HepG2 (cell line): ENCODE data around the gene DYNLL2. TPM values are rescaled to one million over a fixed set of nuclear protein-coding genes. Genes with fewer than 3 reads are reported as not detected.

Experiments used
- AGO2 ChIP-seq: fragments of 200-400 bp; formaldehyde crosslinking; optimal IDR thresholded peaks from 2 replicates; pipeline ENCODE3; 2017; ENCODE audit warnings: mild to moderate bottlenecking, low read depth, low read length, moderate library complexity
- DMAP1 ChIP-seq: IDR thresholded peaks from 2 replicates; pipeline ENCODE4 v1.6.1; 2016
- DZIP1 ChIP-seq: sonication (generic); formaldehyde crosslinking; IDR thresholded peaks from 2 replicates; pipeline ENCODE4 v1.5.0; 2020; ENCODE audit warnings: mild to moderate bottlenecking, missing genetic modification reagents
- FOXA3 ChIP-seq: IDR thresholded peaks from 2 replicates; pipeline ENCODE4 v1.6.1; 2016; ENCODE audit warnings: missing genetic modification reagents, missing compliant biosample characterization
- FOXO4 ChIP-seq: sonication (generic); formaldehyde crosslinking; conservative IDR thresholded peaks from 2 replicates; pipeline ENCODE4 v1.8.1; 2023; ENCODE audit warnings: missing genetic modification reagents
- HNRNPLL ChIP-seq: fragments of 200-400 bp; formaldehyde crosslinking; IDR thresholded peaks from 2 replicates; pipeline ENCODE4 v1.6.1; 2017; ENCODE audit warnings: mild to moderate bottlenecking, low read depth, low read length; ENCODE audit not compliant: poor library complexity, severe bottlenecking
- IKZF4 ChIP-seq: sonication (generic); formaldehyde crosslinking; IDR thresholded peaks from 2 replicates; pipeline ENCODE4 v1.5.1; 2020; ENCODE audit warnings: borderline replicate concordance, mild to moderate bottlenecking, low read depth, missing genetic modification reagents; ENCODE audit errors: not compliant biosample characterization
- KAT8 ChIP-seq: IDR thresholded peaks from 2 replicates; pipeline ENCODE4 v1.6.1; 2016; ENCODE audit warnings: missing genetic modification reagents, missing compliant biosample characterization
- PHF8 ChIP-seq: sonication (generic); formaldehyde crosslinking; IDR thresholded peaks from 2 replicates; pipeline ENCODE4 v1.5.0; 2020; ENCODE audit warnings: missing genetic modification reagents
- SP4 ChIP-seq: sonication (generic); formaldehyde crosslinking; IDR thresholded peaks from 2 replicates; pipeline ENCODE4 v1.8.1; 2023; ENCODE audit warnings: mild to moderate bottlenecking, missing genetic modification reagents
- TBX2 ChIP-seq: sonication (generic); formaldehyde crosslinking; IDR thresholded peaks from 2 replicates; pipeline ENCODE4 v1.5.0; 2020; ENCODE audit warnings: missing genetic modification reagents, mild to moderate bottlenecking, borderline replicate concordance
- WIZ ChIP-seq: sonication (generic); formaldehyde crosslinking; IDR thresholded peaks from 2 replicates; pipeline ENCODE4 v1.5.1; 2020; ENCODE audit warnings: mild to moderate bottlenecking, missing genetic modification reagents
- ZBTB26 ChIP-seq: IDR thresholded peaks from 2 replicates; pipeline ENCODE4 v1.6.1; 2016; ENCODE audit warnings: missing compliant biosample characterization, missing genetic modification reagents, borderline replicate concordance
- ZFY ChIP-seq: sonication (generic); formaldehyde crosslinking; IDR thresholded peaks from 2 replicates; pipeline ENCODE4 v1.4.0; 2020; ENCODE audit warnings: missing genetic modification reagents
- ZNF121 ChIP-seq: sonication (generic); formaldehyde crosslinking; IDR thresholded peaks from 2 replicates; pipeline ENCODE4 v1.5.0; 2020; ENCODE audit warnings: mild to moderate bottlenecking, missing genetic modification reagents
- ZNF431 ChIP-seq: sonication (generic); formaldehyde crosslinking; IDR thresholded peaks from 2 replicates; pipeline ENCODE4 v1.9.0; 2022; ENCODE audit warnings: missing genetic modification reagents, low read depth, mild to moderate bottlenecking, borderline replicate concordance
- ZNF512 ChIP-seq: sonication (generic); formaldehyde crosslinking; IDR thresholded peaks from 2 replicates; pipeline ENCODE4 v1.4.0; 2020; ENCODE audit warnings: mild to moderate bottlenecking, missing genetic modification reagents
- ZNF570 ChIP-seq: sonication (generic); formaldehyde crosslinking; IDR thresholded peaks from 2 replicates; pipeline ENCODE4 v1.4.0; 2020; ENCODE audit warnings: mild to moderate bottlenecking, missing genetic modification reagents, borderline replicate concordance
- ZNF704 ChIP-seq: sonication (generic); formaldehyde crosslinking; IDR thresholded peaks from 2 replicates; pipeline ENCODE4 v1.8.1; 2023; ENCODE audit warnings: mild to moderate bottlenecking, inconsistent platforms, moderate library complexity, missing genetic modification reagents, borderline replicate concordance
- ZSCAN31 ChIP-seq: sonication (generic); formaldehyde crosslinking; IDR thresholded peaks from 2 replicates; pipeline ENCODE4 v1.5.0; 2020; ENCODE audit warnings: low read depth, mild to moderate bottlenecking, missing genetic modification reagents
- polyA plus RNA-seq, 8 experiments: library from polyadenylated mRNA; depleted of rRNA in 3 of 8; stranded (reverse) in 7 of 8; unstranded in 1 of 8; fragments of >200 nt; fragmentation: Illumina TruSeq in 4 of 8; extraction: Trizol in 4 of 8; gene quantifications; 2 replicates each; pipeline versions ENCODE4 v1.2.1 to v1.2.3, GENCODE V29; 2011 to 2016; ENCODE audit warnings: low read depth in 4 of 8, missing spikeins in 1 of 8, mixed read lengths in 1 of 8; ENCODE audit not compliant: insufficient read depth in 1 of 8
- total RNA-seq, 5 experiments: library from RNA; depleted of rRNA; stranded (reverse); fragments of >200 nt; fragmentation: Illumina TruSeq; extraction: Trizol; gene quantifications; 2 replicates each; pipeline ENCODE4 v1.2.3, GENCODE V29; 2016; ENCODE audit warnings: low read depth in 1 of 5

DYNLL2 gene
- total and polyA plus RNA-seq, 2 of the 13 experiments (the other 11 are each of a cell fraction or from before 2014, with no cell fraction given) = 9.5 to 29.0 TPM

- no peak for TF ChIP-seq FOXA3 (CRISPR knock-in tag)
- TF ChIP-seq ZSCAN31 = peak; percentile 56; the same call in 1 of the 2 replicates
- peak; percentile 89 for TF ChIP-seq AGO2
- peak; percentile 4 for TF ChIP-seq DMAP1 (CRISPR knock-in tag)
- 0 out of 2 replicates have a peak, but pooled peaks have one; percentile 70 for TF ChIP-seq SP4
- TF ChIP-seq IKZF4 = peak; percentile 41
- TF ChIP-seq ZNF512 = no peak
- TF ChIP-seq ZNF121 (CRISPR knock-in tag) = 0 out of 2 replicates have a peak, but pooled peaks have one; percentile 2
- no peak for TF ChIP-seq ZNF431 (CRISPR knock-in tag)
- TF ChIP-seq ZNF570 (CRISPR knock-in tag) = 0 out of 2 replicates have a peak, but pooled peaks have one; percentile 32
- TF ChIP-seq ZBTB26 (CRISPR knock-in tag) = 0 out of 2 replicates have a peak, but pooled peaks have one; percentile 55
- TF ChIP-seq ZNF704 = peak; percentile 28; the same call in 1 of the 2 replicates
- no peak; the same call in 1 of the 2 replicates for TF ChIP-seq WIZ (CRISPR knock-in tag)
- TF ChIP-seq ZFY (CRISPR knock-in tag) = peak; percentile 84
- TF ChIP-seq FOXO4 (CRISPR knock-in tag) = peak; percentile 96; the same call in 1 of the 2 replicates
- TF ChIP-seq DZIP1 = 0 out of 2 replicates have a peak, but pooled peaks have one; percentile 36
- TF ChIP-seq HNRNPLL = peak; percentile 84
- TF ChIP-seq PHF8 = peak; percentile 72
- no peak; the same call in 1 of the 2 replicates for TF ChIP-seq TBX2
- peak; percentile 32; the same call in 1 of the 2 replicates for TF ChIP-seq KAT8
Measured at GRCh38 chr17:58083491-58084316, 485 bp downstream of the DYNLL2 start (continued).
